IPS DF 4.7 (cell line): ENCODE measurements around the gene AHCY.
"Not testable (repeated sequence)": the region's sequence is repeated elsewhere in the genome, so short reads cannot be mapped to it uniquely, and the experiment has no call there.

Experiments
- DNase-seq: peaks from one replicate; pipeline ENCODE4 v3.0.0-alpha.2; 2013; ENCODE audit warnings: low spot score; ENCODE audit errors: extremely low read depth

Gene AHCY

DNA sequence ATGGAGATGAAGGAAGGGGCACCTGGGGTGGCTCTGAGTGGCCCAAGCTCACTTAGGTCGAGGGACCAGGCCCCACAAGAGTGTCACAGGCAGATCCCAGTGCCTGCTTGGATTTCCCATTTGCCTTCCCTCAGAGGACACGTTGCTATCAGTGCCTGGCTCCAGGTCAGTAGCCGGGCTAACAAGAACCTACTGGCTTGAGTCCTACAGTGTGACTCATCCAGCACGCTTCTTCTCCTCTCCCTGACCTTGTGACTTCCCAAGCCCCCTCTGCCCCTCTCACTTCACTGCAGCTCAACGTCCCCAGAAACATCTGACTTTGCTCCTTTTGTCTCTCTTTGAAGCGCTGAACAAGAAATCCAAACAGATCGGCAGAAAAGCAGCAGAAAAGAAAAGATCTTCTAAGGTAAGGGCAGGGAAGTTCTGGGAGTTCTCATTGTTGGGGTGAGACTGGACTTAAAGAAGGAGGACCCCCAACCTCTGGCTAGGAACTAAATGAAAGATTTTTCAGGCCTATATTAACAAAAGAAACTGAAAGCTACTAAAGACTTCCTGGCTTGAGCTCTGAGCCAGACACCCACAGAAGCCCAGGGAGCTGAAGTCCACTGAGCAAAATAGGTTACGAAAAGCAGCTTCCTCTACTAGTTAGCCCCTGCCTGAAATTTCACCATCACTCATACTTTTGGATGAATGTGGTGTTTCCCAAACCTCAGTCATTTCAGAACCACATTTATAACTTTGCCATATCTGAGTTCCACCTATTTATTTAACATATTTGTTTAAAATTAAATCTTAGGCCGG, 40.5 kb downstream of the AHCY start:
- DNase-seq: no peak

DNA sequence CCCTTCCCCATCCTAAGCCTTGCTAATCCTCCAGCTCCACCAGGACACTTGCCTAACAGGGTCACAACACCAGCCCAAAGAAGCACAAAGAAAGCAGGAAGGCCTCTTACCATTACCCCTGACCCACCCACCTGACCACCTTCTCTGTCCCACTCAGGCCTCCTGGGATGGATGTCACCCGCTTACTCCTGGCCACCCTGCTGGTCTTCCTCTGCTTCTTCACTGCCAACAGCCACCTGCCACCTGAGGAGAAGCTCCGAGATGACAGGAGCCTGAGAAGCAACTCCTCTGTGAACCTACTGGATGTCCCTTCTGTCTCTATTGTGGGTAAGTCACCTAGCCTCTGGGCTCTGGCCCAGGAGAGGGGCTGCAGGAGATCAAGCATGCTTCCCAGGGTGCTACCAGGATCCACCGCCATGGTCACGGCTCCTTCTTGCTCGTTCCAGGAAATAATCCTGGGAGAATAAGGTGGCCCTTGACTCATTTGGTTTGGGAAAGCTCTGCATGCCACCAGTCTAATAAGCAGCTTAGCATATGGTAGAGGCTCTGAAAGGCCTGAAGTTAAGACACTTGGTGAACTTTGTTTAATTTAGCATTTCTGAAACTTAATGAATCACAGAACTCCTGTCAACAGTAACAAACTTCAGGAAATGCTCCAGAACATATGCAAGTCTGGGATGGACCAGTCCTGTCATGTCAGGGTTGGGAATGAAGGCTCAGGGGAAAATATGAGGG, 42.8 kb downstream of the AHCY start:
- DNase-seq: no peak

DNA sequence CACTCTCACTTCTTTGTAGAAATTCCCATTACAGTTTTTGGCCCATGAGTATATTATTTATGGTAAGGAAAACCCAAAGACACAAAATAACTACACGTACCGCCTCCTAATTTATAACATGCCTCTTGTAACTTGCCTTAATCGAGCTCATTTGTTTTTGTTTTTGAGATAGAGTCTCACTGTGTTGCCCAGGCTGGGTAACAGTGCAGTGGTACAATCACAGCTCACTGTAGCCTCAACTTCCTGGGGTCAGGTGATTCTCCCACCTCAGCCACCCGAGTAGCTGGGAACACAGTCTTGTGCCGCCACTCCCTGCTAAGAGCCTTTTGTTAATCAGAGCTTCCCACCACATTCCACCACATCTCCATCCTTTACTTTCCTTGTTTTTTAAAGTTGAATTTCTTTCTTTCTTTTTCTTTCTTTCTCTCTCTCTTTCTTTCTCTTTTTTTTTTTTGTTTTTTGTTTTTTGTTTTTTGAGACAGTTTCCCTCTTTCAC, 46.5 kb downstream of the AHCY start:
- DNase-seq: no peak

DNA sequence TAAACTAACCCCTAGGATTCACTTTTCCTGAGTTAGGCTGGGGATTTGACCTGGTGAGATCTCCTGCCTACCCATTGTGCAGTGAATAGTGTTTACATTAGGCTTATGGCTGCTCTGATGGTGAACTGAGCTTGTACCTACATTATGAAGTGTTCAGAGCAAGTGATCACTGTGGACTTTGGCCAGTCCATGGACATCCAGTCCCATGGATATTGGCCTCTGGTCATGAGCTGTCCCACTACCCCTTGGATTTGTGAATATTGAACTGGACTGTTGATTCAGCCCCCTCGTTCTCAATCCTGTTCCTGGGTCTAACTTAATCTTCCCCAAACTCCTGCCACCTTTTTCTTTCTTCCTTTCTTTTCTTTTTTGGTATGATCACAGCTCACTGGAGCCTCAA, 48.2 kb downstream of the AHCY start:
- no peak for DNase-seq

DNA sequence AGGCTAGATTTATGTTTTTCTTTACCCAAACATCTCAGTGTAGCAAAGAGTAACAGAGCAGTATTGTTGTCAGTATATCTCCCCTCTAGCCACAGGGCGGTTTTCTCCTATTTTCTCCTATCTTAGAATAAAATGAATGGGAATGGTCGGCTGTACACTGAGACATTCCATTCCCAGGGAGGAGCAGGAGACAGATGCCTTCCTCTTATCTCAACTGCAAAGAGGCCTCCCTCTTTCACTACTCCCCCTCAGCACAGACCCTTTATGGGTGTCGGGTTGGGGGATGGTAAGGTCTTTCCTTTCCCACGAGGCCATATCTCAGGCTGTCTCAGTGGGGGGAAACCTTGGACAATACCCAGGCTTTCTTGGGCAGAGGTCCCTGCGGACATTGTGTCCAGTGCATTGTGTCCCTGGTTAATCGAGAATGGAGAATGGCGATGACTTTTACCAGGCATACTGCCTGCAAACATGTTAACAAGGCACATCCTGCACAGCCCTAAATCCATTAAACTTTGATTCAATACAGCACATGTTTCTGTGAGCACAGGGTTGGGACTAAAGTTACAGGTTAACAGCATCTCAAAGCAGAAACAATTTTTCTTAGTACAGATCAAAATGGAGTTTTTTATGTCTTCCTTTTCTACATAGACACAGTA, 50.6 kb downstream of the AHCY start:
- DNase-seq: not testable (repeated sequence)

DNA sequence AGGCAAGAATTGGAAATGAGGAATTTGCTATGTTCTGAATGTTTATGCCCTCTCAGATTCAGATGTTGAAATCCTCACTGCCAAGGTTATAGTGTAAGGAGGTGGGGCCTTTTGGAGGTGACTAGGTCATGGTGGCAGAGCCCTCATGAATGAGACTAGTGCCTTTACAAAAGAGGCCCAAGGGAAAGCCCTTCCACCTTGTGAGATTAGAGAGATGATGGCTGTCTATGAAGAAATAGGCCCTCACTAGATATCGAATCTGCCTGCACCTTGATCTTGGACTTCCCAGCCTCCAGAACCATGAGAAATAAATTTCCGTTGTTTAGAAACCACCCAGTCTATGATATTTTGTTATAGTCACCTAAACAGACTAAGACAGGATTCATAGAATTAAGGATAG, 51.5 kb downstream of the AHCY start:
- no peak for DNase-seq

DNA sequence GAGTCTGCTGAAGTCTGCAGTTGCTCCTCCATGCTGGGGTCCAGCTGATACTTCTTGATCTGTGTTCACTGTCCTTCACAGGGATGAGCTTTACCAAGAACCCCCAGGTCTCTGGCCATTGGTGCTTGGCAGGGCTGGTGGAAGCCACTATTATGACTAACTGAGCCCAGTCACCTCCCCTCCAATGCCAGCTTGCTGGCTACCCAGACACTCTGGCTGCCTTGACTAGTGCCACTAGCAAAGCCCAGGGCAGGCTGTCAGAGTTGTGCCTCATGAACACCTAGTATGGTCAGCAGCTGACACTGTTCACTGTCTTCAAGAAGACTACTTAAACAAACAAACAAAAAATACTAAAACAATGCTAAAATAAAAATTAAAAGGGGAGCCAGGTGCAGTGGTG, 53.1 kb downstream of the AHCY start:
- no peak for DNase-seq

DNA sequence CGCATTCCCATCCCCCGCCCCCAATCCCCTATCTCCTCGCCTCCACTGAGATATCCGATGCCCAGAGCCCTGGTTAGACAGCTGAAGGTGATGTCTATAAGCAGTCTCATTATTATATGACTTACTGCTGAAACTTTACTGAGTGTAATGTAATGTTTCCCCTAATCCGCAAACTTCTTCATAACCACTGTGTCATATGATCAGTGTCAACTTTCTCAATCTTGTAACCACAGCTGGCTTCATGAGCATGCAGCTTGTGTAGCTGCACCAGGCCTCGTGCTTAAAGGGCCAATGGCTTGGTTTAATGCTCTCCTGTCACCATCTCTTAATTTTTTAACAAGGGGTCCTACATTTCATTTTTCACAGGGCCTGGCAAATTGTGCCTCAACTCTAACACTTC, 53.9 kb downstream of the AHCY start:
- DNase-seq: no peak

DNA sequence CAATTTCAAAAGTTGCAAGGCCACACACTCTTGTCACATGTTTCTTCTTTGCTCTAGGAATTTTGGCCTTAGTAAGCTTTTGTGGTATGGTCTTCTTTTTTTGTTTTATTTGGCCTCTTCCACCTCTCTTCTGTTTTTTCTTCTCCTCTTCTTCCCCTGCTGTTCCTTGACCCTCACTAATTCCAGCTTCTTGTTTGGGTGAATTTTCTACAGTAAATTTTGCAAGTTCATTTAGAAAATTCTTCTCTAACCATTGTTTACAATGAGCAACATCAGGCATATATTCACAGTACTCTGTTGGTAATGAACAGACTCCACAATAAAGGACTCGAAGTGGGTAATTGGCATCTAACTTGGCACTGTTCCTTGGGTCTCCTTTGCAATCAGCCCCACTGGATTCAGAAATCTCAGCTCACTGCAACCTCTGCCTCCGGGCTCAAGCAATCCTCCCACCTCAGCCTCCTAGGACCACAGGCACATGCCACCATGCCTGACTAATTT, 57.0 kb downstream of the AHCY start:
- DNase-seq: no peak

DNA sequence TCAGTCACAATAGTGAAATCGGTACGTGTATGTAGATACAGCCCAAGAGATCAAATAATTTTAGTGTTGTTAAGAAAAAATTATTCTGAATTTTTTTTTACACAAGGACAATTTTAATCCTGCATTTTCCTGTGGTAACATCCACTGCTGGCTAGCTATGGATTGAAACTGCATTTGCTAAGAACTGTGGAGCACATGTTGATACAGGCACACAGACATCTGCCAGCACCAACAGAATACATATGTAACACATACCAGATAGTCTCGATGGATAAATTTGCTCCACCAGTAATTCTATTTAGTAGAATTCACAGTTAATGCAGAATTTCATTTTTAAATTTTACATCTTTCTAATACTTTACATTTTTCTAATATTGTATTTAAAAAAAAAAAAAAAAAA, 59.8 kb downstream of the AHCY start:
- DNase-seq: no peak

DNA sequence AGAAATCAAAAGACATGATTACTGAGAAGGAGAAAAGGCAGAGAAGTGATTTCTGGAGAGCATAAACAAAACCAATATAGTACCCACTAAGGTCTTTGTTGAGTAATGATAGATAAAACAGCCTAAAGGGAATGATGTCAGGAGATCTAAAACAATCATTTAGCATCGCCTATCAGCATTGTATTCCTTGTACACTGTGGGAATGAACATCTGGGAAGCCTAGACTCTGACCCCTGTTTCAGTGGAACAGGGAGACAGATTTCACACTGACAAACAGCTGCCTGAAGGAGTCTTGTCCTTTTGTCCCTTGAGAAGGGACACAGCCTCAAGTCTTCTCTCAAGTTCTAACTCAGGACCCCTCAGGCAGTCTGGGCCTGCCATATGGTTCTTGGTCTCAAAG, 60.3 kb downstream of the AHCY start:
- DNase-seq: no peak

DNA sequence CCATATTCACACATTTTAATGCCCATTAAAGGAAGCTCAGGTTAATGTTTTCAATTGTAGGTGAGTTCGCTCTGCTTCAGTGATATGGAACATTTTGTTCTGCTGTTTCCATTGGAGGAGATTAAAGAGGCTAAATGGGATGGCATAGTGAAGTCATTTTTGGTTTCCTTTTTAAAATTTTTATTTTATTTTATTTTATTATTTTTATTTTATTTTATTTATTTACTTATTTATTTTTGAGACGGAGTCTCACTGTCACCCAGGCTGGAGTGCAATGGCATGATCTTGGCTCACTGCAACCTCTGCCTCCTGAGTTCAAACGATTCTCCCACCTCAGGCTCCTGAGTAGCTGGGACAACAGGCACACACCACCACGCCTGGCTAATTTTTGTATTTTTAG, 61.1 kb downstream of the AHCY start:
- not testable (repeated sequence) for DNase-seq

DNA sequence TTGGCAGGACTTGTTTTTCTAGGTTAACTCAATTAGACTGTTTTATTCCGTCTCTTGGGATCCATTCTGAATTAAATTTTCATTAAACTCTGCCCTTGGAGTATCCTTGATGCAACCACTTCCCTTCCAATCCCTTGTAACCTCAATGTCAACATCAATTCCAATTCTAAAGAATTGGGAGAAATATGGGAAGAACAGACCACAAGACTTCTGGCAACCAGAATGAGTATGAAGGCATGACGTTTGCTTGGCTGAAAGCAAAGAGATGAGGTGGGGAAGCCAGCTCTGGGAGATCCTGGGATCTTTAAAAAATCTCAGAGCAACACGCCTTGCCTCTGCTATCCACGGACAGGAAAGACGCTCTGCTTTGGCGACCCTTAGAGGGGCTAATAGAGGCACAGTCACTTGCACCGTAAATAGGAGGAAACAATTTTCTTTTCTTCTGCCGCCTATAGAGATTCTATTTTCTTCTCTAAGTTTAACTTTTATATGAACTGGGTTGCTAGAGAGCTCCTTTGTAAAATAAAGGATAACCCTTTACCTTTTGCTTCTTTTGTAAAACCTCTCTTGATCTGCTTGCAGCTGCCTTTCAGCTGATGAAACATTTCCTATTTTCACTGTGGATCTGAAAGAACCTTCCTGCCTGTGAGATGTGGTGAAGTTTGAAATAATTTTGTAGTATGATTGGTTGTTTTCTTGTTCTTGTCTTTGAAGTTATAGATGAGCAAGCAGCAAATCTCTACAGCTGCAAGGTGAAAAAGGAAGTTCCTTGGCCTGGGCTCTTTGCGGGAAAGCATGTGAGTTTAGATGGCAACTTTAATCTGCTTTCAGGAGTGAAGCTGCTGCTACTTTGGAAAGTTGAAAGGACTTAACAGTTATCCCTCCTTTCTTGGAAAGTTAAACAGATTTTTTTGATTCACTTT, 62.2 kb downstream of the AHCY start, which contains the start of gene ASIP:
TSS of gene ASIP (plus strand) at position 731 of the 923 bp plus-strand sequence. CDS start 18,952 bp downstream, outside the sequence.
- no peak for DNase-seq

DNA sequence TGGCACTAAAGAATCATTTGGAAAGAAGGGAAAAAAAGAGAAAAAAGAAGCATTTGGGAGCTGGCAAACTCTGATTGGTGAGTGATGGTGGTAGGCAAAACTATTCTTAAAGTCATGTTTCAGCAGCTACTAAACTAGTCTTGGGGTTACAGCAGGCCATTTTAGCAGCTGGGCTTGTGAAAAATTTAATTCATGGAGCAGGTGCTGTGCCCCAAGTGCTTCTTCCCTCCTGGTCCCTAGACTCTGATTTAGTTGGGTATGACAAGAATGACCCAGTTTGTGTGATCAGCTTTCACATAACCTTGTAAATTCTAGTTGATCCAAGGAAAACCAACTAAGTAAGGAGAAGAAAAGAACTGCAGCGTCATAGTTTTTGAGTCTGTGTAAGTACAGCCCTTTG, 63.0 kb downstream of the AHCY start:
- DNase-seq: no peak

DNA sequence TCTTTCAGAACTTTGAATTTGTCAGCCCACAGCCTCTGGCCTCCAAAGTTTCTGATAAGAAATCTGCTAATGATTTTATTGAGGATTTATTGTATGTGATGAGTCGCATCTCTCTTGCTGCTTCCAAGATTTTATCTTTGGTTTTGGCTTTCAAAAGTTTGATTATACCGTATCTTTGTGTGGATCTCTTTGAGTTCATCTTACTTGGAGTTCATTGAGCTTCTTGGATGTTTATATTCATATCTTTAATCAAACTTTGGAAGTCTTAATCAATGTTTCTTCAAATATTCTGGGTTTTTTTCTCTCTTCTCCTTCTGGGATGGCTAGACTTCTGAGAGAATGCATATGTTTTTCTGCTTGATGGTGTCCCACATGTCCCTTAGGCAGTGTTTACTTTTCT, 65.2 kb downstream of the AHCY start:
- DNase-seq: no peak

DNA sequence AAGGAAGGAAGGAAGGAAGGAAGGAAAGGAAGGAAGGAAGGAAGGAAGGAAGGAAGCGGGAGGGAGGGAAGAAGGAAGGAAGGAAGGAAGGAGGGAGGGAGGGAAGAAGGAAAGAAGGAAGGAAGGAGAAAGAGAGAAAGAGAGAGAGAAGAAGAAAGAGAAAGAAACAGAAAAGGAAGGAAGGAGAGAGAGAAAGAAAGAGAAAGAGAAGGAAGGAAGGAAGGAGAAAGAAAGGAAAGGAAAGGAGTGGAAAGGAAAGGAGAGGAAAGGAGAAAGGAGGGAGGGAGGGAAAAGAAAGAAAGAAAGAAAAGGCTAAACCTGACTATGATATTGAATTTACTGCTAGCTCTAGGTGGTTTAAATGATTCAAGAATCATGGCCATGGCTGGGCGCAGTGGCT, 67.3 kb downstream of the AHCY start:
- no peak for DNase-seq

DNA sequence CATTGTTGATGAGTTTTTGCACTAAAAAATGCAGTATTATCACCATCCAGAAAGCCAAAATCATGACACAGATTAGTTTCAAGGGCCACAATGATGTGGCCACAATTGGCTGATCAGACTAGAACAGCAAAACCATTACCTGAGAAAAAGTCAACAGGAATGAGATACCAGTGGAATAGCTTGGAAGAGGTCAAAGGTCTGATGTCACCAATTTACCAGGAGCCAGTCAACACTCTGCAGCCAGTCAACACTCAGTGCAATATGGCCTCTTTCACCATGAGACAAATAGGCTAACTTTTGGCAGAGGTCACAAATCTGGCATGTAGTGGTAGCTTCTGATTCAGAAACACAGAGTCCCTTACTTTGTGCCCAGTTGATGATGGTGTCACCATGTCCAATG, 69.5 kb downstream of the AHCY start:
- DNase-seq: no peak

DNA sequence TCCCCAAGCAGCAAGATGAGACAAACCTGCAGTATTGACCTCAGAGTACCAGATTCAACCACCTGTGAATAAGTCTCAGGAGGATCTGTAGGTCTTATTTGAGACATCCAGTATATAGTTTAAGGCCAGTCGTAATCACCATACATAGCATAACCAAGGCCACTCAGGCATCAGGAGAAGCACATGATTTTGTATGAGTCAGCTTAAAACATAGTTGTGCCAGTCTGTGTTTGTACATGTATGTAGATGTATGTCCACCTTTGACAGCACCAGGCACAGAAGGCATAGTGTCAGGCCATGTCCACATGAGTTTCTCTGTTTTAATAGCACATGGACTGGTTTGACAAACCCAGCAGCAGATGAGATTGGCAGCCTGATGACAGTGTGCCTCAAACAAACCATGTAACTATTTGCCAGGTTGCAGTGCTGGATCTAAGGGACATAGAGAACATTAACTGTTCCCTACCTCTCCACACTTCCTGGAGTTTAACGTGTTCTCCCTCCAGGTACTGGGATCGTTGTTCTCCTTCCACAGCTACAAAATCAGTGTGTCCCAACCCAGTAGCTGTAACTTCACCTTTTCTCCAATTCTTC, 70.6 kb downstream of the AHCY start:
- no peak for DNase-seq

DNA sequence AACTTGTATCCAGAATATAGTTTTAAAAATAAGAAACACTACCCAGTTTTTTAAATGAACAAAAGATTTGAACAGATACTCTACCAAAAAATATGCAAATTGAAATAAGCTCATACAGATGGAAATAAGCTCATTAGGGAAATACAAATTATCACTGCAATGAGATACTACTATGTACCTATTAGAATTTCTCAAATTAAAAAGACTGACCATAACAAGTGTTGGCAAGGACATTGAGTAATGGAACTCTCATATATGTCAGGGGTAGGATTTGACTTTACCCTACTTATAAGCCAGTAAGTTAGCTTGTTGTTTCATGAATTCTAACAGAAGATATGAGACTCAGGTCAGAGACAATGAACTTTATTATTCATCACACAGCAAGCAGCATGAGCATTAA, 71.5 kb downstream of the AHCY start:
- no peak for DNase-seq
